Jurkat, Clone E6-1 (cell line): Measurements from ENCODE around the gene LHPP.

ENCODE experiments used
- DNase-seq: peaks from one replicate; pipeline ENCODE4 v3.0.0-alpha.2; 2011; ENCODE audit warnings: low read depth, low spot score
- H3K4me3 ChIP-seq: 2 replicates; pipeline ENCODE4 v1.5.1; 2011; ENCODE audit warnings: mild to moderate bottlenecking, low read length, control low read depth, moderate library complexity

LHPP gene

DNA sequence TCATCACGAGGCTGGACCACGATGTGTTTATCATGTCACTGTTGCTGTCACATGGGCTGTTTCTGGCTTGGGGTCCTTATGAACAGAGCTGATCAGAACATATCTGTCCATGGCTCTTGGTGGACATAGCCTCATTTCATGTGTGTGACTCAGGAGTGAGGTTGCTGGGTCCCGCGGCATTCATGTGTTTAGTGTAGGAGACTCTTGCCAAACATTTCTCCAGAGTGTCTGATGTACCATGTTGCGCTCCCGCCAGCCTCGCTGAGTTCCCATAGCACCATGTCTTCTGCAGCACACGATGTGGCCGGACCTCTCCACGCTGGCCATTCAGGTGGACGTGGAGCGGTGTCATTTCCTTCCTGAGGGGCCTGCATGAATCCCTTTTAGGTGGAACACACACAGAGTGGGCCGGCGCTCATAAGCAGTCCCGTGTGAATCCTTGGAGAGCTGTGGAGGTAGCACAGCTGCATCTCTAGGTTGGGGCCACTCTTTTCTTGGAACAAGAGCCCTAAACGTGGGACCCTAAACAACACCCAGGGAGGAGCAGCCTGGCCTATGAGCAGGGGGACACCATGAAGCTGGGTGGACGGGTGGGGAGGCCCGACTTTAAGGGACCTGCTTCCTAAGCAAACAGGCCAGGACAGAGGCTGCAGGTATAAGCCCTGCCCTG is 134.6 kb downstream of the LHPP start:
- DNase-seq: no peak
- no peak overlapping the region for H3K4me3 ChIP-seq

- H3K4me3 ChIP-seq: no peak overlapping the region
Observed at GRCh38 chr10:124596962-124597845, 135.6 kb downstream of the LHPP start.

GRCh38 chr10:124597846-124598165 is 136.2 kb downstream of the LHPP start:
- DNase-seq: no peak
- no peak overlapping the region for H3K4me3 ChIP-seq

More at GRCh38 chr10:124596962-124597845, 135.6 kb downstream of the LHPP start:
- no peak for DNase-seq

- no peak for DNase-seq
- H3K4me3 ChIP-seq: no peak overlapping the region
Observed at GRCh38 chr10:124598196-124598595, 136.6 kb downstream of the LHPP start.

DNA sequence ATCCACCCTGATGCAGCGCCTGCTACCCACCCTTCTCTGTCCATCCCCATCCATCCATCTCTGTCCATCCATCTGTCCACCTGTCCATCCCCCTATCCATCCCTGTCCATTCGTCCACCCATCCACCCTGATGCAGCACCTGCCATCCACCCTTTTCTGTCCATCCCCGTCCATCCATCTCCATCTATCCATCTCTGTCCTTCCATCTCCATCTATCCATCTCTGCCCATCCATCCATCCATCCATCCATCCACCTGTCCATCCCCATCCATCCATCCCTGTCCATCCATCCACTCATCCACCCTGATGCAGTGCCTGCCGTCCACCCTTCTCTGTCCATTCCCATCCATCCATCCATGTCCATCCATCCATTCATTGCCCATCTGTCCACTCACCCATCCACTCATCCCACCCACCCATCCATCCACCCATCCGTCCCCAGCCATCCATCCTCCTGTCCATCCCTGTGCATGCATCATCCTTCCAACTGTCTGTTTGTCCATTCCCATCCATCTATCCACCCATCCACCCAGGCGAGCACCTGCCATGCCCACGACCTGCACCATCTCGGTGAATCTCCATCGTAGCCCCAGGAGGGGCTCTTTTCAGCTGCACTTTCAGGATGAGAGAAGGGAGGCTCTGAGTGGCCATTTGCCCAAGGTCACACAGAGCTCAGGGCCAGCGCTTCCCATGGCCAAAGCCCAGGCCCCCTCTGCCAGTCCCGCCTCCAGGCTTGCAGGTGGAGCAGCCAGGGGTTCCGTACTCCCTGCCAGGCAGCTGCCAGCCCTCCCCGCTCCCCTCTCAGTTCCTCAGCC is 137.4 kb downstream of the LHPP start:
- H3K4me3 ChIP-seq: no peak overlapping the region
- DNase-seq: no peak

GRCh38 chr10:124599588-124600050 is 138.0 kb downstream of the LHPP start:
- H3K4me3 ChIP-seq: no peak overlapping the region
- no peak for DNase-seq

DNA sequence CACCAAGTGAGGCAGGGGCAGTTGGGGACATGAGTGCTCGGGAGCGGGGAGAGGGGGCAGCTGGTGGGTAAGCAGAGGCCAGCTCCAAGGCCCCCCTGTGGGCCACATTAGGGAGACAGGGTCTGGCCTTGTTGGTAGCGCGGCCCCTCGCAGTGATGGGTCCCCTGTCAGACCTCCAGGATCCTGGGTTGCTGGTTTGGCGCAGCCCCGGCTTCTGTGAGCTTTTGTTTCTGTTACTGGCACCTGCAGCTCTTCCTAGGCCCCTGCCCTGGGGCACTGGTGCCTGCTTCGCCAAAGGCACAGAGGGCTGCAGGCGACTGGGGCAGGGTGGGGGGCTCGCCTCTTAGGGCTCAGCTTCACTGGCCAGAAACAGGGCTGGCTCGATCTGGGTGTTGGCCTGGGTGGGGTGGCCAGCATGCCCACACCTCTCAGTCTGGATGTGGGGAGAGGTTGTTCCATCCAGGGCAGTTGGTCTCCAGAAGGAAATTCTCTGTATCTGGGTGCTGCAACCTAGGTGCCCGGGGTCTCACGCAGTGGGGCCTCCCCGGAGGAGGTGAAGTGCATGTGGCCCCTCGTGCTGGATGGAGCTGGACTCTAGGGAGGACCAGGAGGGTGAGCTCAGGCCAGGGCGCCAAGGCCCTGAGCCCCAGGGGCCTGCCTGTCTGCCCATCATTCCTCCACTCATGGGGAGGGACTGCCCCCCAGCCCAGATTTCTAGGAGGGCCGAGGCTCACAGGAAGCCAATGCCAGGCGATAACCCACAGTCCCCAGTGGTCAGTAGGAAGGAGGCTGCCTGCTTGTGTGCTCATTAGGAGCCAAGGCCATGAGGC is 138.6 kb downstream of the LHPP start:
- no peak for DNase-seq
- H3K4me3 ChIP-seq: no peak overlapping the region

GRCh38 chr10:124601016-124601415 is 139.4 kb downstream of the LHPP start:
- no peak overlapping the region for H3K4me3 ChIP-seq

DNA sequence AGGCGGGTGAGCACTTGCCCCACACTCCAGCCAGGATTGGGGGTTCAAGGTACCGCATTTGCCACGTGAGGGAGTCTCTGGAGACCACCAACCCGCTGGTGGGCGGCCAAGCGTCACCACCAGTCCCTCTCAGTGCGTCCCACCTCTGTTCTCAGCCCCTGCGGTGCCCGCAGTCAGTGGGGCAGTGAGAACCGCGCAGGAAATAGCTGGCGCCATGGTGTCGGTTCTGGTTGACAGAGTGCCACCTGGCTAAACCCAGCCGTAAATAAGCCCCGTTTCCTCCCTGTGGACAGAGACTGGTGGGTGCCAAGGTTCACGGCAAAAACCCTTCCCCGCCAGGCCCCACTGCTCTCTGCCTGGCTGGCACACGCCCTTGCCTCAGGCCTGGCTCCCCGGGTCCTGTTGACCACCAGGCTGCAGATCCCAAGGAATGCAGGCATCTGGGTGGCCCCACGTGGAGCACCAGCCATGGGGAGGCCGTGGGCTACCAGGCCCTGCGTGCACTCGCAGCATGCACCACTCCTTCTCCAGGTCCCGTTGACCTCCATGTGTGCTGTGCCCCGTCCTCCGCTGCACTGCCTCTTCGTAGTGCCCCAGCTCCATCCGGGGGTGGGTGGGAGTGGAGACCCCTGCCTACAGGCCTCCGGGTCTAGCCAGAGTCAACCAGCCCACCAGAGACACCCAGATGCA is 140.0 kb downstream of the LHPP start:
- DNase-seq: no peak
- no peak overlapping the region for H3K4me3 ChIP-seq

More at GRCh38 chr10:124601016-124601415, 139.4 kb downstream of the LHPP start:
- no peak for DNase-seq

GRCh38 chr10:124602121-124602561 is 140.5 kb downstream of the LHPP start:
- H3K4me3 ChIP-seq: no peak overlapping the region
- DNase-seq: no peak

DNA sequence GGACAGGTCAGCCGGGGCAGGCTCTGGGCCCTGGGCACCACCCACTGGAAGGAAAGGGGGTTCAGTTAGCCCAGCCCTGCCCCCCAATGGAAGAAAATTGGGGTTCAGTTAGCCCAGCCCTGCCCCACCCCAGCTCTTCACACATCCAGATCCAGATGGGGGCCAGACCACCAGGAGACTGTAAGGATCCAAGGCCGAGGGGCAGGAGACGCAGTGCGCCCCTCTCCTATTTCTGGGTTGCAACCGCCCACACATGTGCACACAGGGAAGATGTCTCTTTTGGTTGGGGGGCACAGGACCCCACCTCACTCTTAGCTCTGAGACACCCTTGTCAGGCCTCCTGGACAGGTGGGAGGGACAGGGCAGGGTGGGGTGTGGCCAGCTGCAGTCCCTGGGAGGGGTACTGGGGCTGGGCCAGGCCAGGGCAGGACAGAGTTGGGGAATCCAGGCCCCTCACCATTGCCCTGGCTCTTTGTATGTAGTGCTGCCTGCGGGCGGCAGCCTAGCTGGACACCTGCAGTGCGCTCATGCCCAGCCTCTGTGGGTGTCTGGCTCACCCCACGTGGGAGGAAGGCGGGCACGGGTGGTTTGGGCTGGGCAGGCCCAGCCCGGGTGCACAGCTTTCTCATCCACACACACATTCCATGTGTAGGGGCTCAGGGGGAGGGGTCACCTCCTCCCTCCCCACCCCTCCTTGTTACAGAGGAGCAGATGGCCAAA is 141.2 kb downstream of the LHPP start:
- H3K4me3 ChIP-seq: no peak overlapping the region
- no peak for DNase-seq

DNA sequence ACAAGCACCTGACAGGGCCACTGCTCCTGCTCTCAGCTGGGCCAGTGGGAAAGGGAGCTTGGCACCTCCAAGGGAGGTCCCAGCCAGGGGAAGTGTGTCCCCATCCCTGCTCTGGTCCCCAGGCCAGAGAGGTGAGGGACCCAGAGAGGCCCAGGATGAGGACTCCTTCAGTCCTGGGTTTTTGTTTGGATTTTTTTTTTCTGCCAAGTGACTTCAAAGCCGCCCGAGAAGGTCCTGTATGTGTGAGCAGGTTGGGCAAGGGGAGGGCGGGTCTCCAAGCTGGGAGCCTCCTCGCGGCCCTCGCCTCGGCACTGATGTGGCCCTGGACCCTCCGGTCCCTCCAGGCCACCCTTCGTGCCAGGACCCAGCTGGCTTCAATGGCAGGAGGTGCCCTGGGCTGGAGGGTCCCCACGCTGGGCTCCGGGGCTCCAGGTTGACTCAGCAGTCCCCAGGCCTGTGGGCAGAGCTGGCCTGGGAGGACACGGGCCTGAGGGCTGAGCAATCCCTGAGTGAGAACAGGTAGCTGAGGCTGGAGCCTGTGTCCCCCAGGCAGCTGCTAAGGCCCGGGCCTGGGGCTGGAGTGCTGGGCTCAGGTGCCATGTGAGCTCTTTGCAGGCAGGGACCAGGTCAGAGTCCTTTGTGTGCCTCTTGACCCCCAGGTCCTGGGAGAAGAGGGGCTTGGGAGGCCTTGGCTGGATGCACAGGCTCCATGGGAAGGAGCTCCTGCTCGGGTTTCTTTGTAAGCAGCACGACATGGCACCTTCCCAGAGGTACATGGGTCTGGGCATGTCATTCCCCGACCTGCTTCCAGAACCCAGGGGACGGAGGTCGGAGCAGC is 142.0 kb downstream of the LHPP start:
- no peak for DNase-seq

DNA sequence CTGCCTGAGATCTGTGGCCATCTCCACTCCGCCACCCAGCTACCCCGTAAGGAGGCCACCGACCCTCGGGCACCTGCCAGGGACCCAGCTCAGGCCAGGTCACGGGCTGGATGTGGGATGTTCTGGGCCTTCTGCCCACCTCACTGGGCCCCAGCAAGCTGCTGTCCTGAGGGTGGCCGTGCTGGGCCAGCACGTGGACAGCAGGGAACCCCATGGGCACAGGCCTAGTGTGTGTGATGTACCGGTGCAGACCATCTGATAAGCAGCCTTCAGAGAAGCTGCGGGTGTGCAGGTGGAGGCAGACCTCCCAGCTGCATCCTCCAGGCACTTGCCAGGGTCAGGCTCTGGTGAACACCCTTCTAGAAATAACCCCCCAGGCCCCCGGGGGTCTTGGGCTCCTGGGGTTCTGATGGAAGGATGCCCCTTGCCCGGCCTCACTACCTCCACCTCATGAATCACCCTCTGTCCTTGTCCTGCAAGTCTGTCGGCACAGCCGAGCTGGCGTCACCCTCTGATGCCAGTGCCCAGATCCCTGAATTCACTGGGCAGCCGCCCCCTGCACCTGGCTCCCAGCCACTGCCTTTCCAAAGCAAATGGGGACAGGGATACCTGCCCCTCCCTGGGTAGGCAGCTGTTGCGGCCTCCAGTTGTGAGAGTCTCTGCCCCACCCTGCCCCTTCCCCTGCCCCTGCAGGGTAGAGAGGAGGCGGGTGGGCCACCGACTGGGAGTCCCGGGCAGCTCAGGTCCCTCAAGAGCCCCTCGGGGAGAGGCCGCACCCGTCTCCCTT is 142.8 kb downstream of the LHPP start:
- H3K4me3 ChIP-seq: no peak overlapping the region
- no peak for DNase-seq

More for the DNA sequence above, 142.0 kb downstream of the LHPP start:
- no peak overlapping the region for H3K4me3 ChIP-seq

GRCh38 chr10:124605001-124605370 is 143.4 kb downstream of the LHPP start:
- DNase-seq: no peak
- no peak overlapping the region for H3K4me3 ChIP-seq

DNA sequence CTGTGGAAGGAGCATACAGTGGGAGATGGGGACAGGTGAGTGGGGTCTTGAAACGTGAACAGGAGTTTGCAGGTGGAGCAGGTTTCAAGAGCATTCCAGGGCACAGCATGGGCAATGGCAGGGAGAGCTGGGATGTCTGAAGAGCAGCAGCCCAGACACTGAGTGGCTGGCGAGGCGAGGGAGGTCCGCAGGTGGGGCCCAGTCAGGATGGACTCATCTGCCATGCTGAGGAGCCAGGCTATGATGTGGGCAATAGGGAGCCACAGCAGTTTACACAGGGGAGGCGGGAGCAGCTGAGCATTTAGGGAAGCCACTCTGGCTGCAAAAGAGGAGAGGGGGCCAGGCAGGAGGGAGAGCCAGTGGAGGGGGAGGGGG is 143.8 kb downstream of the LHPP start:
- DNase-seq: no peak
- H3K4me3 ChIP-seq: no peak overlapping the region
